ENCODE data around the gene CTSD. TPM values are rescaled to one million over a fixed set of nuclear protein-coding genes. Genes with fewer than 3 reads are reported as not detected.

The CTSD gene
- total RNA-seq, 1 experiment from 2014 or later = 158 TPM

DNA sequence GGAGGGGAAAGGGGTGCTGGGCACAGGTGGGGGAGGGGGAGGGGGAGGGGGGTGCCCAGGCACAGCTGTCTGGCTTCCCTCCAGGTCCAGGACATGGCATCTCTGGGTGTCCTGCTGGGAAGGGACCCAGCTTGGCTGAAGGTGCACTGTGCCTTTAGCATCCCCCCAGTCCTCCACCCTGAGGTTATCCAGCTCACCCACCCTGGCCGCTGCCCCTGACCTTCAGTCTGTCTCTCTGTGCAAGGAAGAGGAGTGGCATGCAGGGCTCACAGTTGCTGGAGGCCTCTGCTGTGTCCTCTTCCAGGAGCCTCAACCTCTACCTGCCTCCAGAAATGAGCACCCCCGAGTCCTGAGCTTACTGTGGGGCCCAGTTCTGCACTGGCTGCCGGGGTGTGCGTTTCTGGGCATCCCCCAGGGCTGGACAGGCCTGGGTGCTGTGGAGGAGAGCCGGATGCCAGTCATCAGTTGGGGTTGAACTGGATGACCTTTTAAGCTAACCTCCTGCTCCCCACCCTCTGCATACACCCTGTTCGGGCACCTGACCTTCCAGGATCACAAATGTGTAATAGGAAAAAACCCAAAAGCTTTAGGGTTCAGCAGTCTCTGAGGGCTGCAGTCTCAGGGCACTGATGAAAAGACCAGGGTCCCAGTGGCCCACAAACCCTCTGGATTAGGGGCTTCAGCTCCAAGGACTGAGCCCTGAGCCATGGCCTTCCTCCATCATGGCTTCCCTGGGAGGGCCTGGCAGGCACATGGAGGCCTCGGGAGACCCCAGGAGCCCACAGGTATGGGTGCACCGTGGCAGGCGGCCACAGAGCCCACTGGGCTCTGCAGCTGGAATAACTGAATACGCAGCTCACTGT, 9.6 kb upstream of the CTSD start:
- no peak overlapping the region for H3K18ac ChIP-seq (ENCODE audit: insufficient read length, low read depth, low read length)
- no peak overlapping the region for H2AK5ac ChIP-seq (ENCODE audit: insufficient read length, low read length)

More for the DNA sequence above, 9.6 kb upstream of the CTSD start:
- Mint-ChIP-seq H3K9me3 (peaks cover 4 to 9% of the 10 kb centered on the region in 2 experiments; a peak in 3 of 5 replicates), H3K4me1 (peaks cover 26 to 28% of the 10 kb centered on the region in 2 experiments), H3K4me3 (no peak overlapping the region), H3K27me3 (ENCODE audit: low read depth) (peaks cover 23% of the 10 kb centered on the region), H3K36me3 (ENCODE audit: insufficient read depth in 1 of 3, low read depth in 3 of 3) (no peaks in the 10 kb centered on the region; a peak in 2 of 7 replicates), H3K27ac (no peak overlapping the region)
- Histone ChIP-seq H3K4ac (ENCODE audit: low read depth, low read length) (no peak overlapping the region), H3K27ac (ENCODE audit: insufficient read length, low read depth, low read length) (no peak overlapping the region), H2AFZ (ENCODE audit: low read length) (no peak overlapping the region), H4K91ac (ENCODE audit: insufficient read length, low read depth, low read length) (no peak overlapping the region), H4K5ac (ENCODE audit: insufficient read length, low read depth, low read length) (no peak overlapping the region), H3K79me2 (ENCODE audit: insufficient read depth, low read length) (no peaks in the 10 kb centered on the region), H2BK5ac (ENCODE audit: insufficient read length, low read length) (no peak overlapping the region), H3K14ac (ENCODE audit: insufficient read depth, low read length) (no peak overlapping the region), H3K4me2 (ENCODE audit: insufficient read depth, insufficient read length, low read length) (no peak overlapping the region), H3K9ac (ENCODE audit: extremely low read depth, insufficient read length, low read length) (no peak overlapping the region), H3K79me1 (ENCODE audit: insufficient read depth, low read depth, low read length, poor library complexity, severe bottlenecking) (no peaks in the 10 kb centered on the region), H3K27me3 (ENCODE audit: insufficient read depth, low read length) (no peaks in the 10 kb centered on the region; the same call in 1 of the 2 replicates), H2BK15ac (ENCODE audit: low read depth, low read length) (no peak overlapping the region), H3K23ac (ENCODE audit: insufficient read length, low read depth, low read length) (no peak overlapping the region), H2BK120ac (ENCODE audit: low read depth, low read length, poor library complexity, severe bottlenecking) (no peak overlapping the region), H3K4me1 (ENCODE audit: insufficient read depth, low read length) (peaks cover 8% of the 10 kb centered on the region; the same call in 1 of the 2 replicates), H3K9me3 (ENCODE audit: control insufficient read depth, low read depth, low read length) (no peaks in the 10 kb centered on the region), H4K8ac (replicated peaks; ENCODE audit: insufficient read length, low read depth, low read length) (no peak overlapping the region), H2BK20ac (ENCODE audit: low read depth, low read length, poor library complexity, severe bottlenecking) (no peak overlapping the region), H3T11ph (ENCODE audit: low read length) (no peak overlapping the region), H3K23me2 (ENCODE audit: insufficient read length, low read depth, low read length, poor library complexity, severe bottlenecking) (no peaks in the 10 kb centered on the region), H2BK12ac (ENCODE audit: insufficient read length, low read depth, low read length) (no peak overlapping the region), H3K56ac (ENCODE audit: insufficient read length, low read depth, low read length) (no peak overlapping the region), H4K20me1 (ENCODE audit: control insufficient read depth, insufficient read depth, insufficient read length) (no peaks in the 10 kb centered on the region)
- WGBS (ENCODE audit: extremely low coverage, insufficient read length, low lambda C conversion rate) = no CpG with 5 or more reads among the region's 10 CpGs
- DNase-seq = no peak
- TF ChIP-seq, protein P1, sequence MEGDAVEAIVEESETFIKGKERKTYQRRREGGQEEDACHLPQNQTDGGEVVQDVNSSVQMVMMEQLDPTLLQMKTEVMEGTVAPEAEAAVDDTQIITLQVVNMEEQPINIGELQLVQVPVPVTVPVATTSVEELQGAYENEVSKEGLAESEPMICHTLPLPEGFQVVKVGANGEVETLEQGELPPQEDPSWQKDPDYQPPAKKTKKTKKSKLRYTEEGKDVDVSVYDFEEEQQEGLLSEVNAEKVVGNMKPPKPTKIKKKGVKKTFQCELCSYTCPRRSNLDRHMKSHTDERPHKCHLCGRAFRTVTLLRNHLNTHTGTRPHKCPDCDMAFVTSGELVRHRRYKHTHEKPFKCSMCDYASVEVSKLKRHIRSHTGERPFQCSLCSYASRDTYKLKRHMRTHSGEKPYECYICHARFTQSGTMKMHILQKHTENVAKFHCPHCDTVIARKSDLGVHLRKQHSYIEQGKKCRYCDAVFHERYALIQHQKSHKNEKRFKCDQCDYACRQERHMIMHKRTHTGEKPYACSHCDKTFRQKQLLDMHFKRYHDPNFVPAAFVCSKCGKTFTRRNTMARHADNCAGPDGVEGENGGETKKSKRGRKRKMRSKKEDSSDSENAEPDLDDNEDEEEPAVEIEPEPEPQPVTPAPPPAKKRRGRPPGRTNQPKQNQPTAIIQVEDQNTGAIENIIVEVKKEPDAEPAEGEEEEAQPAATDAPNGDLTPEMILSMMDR (conservative IDR thresholded peaks at IDR 0.05) = no peak
